Heart left ventricle (tissue), 13 donors: ENCODE measurements around the gene HEMK1.

Experiments used
- CTCF ChIP-seq, 12 donors: fragments of 200-600 bp; sonication (generic) in 4 of 12; IDR thresholded peaks; one replicate each; pipeline versions ENCODE4 v1.5.0 to v1.8.0; 2018 to 2022; ENCODE audit warnings: antibody characterized with exemption in 12 of 12, mild to moderate bottlenecking in 5 of 12
- POLR2A ChIP-seq, 2 donors: fragments of 450-650 bp; IDR thresholded peaks; one replicate each; pipeline ENCODE4 v1.6.1; 2017; ENCODE audit warnings: antibody characterized with exemption in 2 of 2, mild to moderate bottlenecking in 2 of 2, moderate library complexity in 2 of 2
- donor health status: ischemic (EF 13 %, LVEDD 7.1; RV severe dilation, severe dysfunction).
- donor health status: DM: no; HTN: yes; CAD: no.
- donor health status: DM: no; HTN: no; CAD: no.
- donor health status: ischemic (EF 25% LVEDD 6.9; RV normal size, moderate dysfunction).
- donor health status: ischemic (EF 25% LVEDD 5.7; RV mildly dilated, moderate dysfunction).
- donor health status: ischemic (EF 35%, LVEDD 5.7; RV mildly dilated, moderate dysfunction).
- donor health status: nonischemic (EF 11% LVEDD 7.7; RV severe dilation, severe dysfunction).
- donor health status: DM: yes; HTN: yes; CAD: no.
- donor health status: PGD.
- donor health status: ischemic (EF 29% LVEDD 5.4; RV normal size, mild dysfunction).
- donor health status: nonischemic (EF 23%, LVEDD 6.1; RV moderate dilation, normal function).

GRCh38 chr3:50611464-50612233 lies 42.3 kb downstream of the HEMK1 start, which contains the start of gene CISH:
- TF ChIP-seq POLR2A (IDR thresholded peaks at IDR 0.05), result peak; percentile 21 to 56
- peak; percentile 7 to 59 (median 34) for TF ChIP-seq CTCF (IDR thresholded peaks at IDR 0.05)
